SK-N-SH (cell line): Measurements from ENCODE around the gene NOL4L.

Source experiments
- EP300 ChIP-seq, 2 experiments: IDR thresholded peaks; 2 replicates each; pipeline versions ENCODE4 v1.4.0 to v1.6.1; 2012; ENCODE audit warnings: borderline replicate concordance in 1 of 2, low read depth in 1 of 2, low read length in 1 of 2
- TEAD4 ChIP-seq: IDR thresholded peaks from 2 replicates; pipeline ENCODE4 v1.4.0; 2012; ENCODE audit warnings: mild to moderate bottlenecking, borderline replicate concordance; ENCODE audit not compliant: insufficient read depth
- ZBTB33 ChIP-seq: IDR thresholded peaks from 2 replicates; pipeline ENCODE4 v1.4.0; 2012; ENCODE audit warnings: low read depth, borderline replicate concordance
- TF ChIP-seq, protein P1 (sequence below): IDR thresholded peaks from 2 replicates; pipeline ENCODE4 v1.6.1; 2012; ENCODE audit warnings: mild to moderate bottlenecking, low read depth, low read length, moderate library complexity
- TF ChIP-seq, protein P2 (sequence below): fragments of 200-600 bp; sonication (generic); IDR thresholded peaks from 2 replicates; pipeline ENCODE4 v1.6.1; 2017; ENCODE audit warnings: antibody characterized with exemption, mild to moderate bottlenecking, moderate library complexity
- TF ChIP-seq, protein P3 (sequence below): IDR thresholded peaks from 2 replicates; pipeline ENCODE4 v1.4.0; 2012; ENCODE audit warnings: low read depth, borderline replicate concordance

- TF ChIP-seq, protein P1, sequence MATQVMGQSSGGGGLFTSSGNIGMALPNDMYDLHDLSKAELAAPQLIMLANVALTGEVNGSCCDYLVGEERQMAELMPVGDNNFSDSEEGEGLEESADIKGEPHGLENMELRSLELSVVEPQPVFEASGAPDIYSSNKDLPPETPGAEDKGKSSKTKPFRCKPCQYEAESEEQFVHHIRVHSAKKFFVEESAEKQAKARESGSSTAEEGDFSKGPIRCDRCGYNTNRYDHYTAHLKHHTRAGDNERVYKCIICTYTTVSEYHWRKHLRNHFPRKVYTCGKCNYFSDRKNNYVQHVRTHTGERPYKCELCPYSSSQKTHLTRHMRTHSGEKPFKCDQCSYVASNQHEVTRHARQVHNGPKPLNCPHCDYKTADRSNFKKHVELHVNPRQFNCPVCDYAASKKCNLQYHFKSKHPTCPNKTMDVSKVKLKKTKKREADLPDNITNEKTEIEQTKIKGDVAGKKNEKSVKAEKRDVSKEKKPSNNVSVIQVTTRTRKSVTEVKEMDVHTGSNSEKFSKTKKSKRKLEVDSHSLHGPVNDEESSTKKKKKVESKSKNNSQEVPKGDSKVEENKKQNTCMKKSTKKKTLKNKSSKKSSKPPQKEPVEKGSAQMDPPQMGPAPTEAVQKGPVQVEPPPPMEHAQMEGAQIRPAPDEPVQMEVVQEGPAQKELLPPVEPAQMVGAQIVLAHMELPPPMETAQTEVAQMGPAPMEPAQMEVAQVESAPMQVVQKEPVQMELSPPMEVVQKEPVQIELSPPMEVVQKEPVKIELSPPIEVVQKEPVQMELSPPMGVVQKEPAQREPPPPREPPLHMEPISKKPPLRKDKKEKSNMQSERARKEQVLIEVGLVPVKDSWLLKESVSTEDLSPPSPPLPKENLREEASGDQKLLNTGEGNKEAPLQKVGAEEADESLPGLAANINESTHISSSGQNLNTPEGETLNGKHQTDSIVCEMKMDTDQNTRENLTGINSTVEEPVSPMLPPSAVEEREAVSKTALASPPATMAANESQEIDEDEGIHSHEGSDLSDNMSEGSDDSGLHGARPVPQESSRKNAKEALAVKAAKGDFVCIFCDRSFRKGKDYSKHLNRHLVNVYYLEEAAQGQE, result no peak
- TF ChIP-seq ZBTB33, result no peak
- TF ChIP-seq, protein P2, sequence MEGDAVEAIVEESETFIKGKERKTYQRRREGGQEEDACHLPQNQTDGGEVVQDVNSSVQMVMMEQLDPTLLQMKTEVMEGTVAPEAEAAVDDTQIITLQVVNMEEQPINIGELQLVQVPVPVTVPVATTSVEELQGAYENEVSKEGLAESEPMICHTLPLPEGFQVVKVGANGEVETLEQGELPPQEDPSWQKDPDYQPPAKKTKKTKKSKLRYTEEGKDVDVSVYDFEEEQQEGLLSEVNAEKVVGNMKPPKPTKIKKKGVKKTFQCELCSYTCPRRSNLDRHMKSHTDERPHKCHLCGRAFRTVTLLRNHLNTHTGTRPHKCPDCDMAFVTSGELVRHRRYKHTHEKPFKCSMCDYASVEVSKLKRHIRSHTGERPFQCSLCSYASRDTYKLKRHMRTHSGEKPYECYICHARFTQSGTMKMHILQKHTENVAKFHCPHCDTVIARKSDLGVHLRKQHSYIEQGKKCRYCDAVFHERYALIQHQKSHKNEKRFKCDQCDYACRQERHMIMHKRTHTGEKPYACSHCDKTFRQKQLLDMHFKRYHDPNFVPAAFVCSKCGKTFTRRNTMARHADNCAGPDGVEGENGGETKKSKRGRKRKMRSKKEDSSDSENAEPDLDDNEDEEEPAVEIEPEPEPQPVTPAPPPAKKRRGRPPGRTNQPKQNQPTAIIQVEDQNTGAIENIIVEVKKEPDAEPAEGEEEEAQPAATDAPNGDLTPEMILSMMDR, result no peak
- TF ChIP-seq, protein P3, sequence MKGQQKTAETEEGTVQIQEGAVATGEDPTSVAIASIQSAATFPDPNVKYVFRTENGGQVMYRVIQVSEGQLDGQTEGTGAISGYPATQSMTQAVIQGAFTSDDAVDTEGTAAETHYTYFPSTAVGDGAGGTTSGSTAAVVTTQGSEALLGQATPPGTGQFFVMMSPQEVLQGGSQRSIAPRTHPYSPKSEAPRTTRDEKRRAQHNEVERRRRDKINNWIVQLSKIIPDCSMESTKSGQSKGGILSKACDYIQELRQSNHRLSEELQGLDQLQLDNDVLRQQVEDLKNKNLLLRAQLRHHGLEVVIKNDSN, result no peak
- no peak for TF ChIP-seq EP300 (IDR thresholded peaks at IDR 0.05; ENCODE audit: borderline replicate concordance in 1 of 2, low read depth in 1 of 2, low read length in 1 of 2)
- no peak for TF ChIP-seq TEAD4
These were observed 41.3 kb upstream of the NOL4L start for GRCh38 chr20:32626407-32626806.
